ENCODE results near the gene SQSTM1.

- TF ChIP-seq CTCF (IDR thresholded peaks at IDR 0.05; ENCODE audit: poor library complexity) (no peak), EZH2phosphoT487 (IDR thresholded peaks at IDR 0.05; ENCODE audit: low read depth, severe bottlenecking, unreplicated experiment) (no peak), EZH2 (IDR thresholded peaks at IDR 0.05; ENCODE audit: borderline replicate concordance) (no peak)
Measured at GRCh38 chr5:179872828-179873575, 52.3 kb downstream of the SQSTM1 start.

Data from hepatocyte (in vitro differentiated cells).